Transverse colon (tissue), 4 donors: ENCODE results near the gene STMN3. TPM values are rescaled to one million over a fixed set of nuclear protein-coding genes. Genes with fewer than 3 reads are reported as not detected.

Experiments
- DNase-seq: peaks from one replicate; pipeline ENCODE4 v3.0.0-alpha.2; 2019
- H3K27ac ChIP-seq, 4 donors: fragments of 200-600 bp; sonication (generic); 2 replicates each; pipeline ENCODE4 v1.5.1; 2016 to 2018; ENCODE audit warnings: inconsistent platforms in 4 of 4
- H3K27me3 ChIP-seq: fragments of 200-600 bp; sonication (generic); 2 replicates; pipeline ENCODE4 v1.5.1; 2017; ENCODE audit warnings: inconsistent platforms
- H3K36me3 ChIP-seq, 4 donors: fragments of 200-600 bp; sonication (generic); 2 replicates each; pipeline ENCODE4 v1.5.1; 2017 to 2019; ENCODE audit warnings: inconsistent platforms in 4 of 4
- H3K4me1 ChIP-seq, 4 donors: fragments of 200-600 bp; sonication (generic); 2 replicates each; pipeline ENCODE4 v1.5.1; 2017 to 2020; ENCODE audit warnings: inconsistent platforms in 4 of 4
- H3K4me3 ChIP-seq, 4 donors: fragments of 200-600 bp; sonication (generic); 1 replicate in 1 of 4; 2 replicates in 3 of 4; pipeline versions ENCODE4 v1.5.1 to v1.6.1; 2017 to 2019; ENCODE audit warnings: inconsistent platforms in 4 of 4
- H3K9me3 ChIP-seq, 2 donors: fragments of 200-600 bp; sonication (generic); 2 replicates each; pipeline ENCODE4 v1.5.1; 2017 to 2019; ENCODE audit warnings: inconsistent platforms in 2 of 2
- CTCF ChIP-seq, 5 experiments: fragments of 200-600 bp in 3 of 5; fragments of 450-650 bp in 2 of 5; sonication (generic) in 3 of 5; IDR thresholded peaks; 1 replicate in 2 of 5; 2 replicates in 3 of 5; pipeline ENCODE4 v1.5.1; 2016 to 2017; ENCODE audit warnings: antibody characterized with exemption in 5 of 5, inconsistent platforms in 3 of 5, mild to moderate bottlenecking in 2 of 5, moderate library complexity in 1 of 5
- EP300 ChIP-seq: sonication (generic); formaldehyde crosslinking; IDR thresholded peaks from one replicate; pipeline ENCODE4 v1.6.1; 2017; ENCODE audit warnings: antibody characterized with exemption, low read depth
- POLR2A ChIP-seq: fragments of 450-650 bp; IDR thresholded peaks from one replicate; pipeline ENCODE4 v1.6.1; 2016; ENCODE audit warnings: antibody characterized with exemption, mild to moderate bottlenecking, moderate library complexity
- POLR2AphosphoS5 ChIP-seq, 3 donors: sonication (generic); formaldehyde crosslinking; IDR thresholded peaks; one replicate each; pipeline ENCODE4 v1.6.1; 2016; ENCODE audit warnings: antibody characterized with exemption in 3 of 3
- WGBS, 2 donors: methylation state at CpG; one replicate each; pipeline ENCODE4 v1.1.5; 2018; ENCODE audit warnings: low coverage in 1 of 2; 5-methylcytosine and 5-hydroxymethylcytosine counted together
- in situ Hi-C, 4 donors: fragments of 200-750 bp; cut with MboI; loops; one replicate each; pipeline versions ENCODE4 v1.15.0 to v1.15.1; 2017; ENCODE audit warnings: low sequenced_read_pairs in 3 of 4, low pct_ligation_motif_present in 1 of 4, low pct_unique_long_range_greater_than_20kb in 1 of 4
- intact Hi-C: fragments of 100-400 bp; cut with DNase I; formaldehyde crosslinking; loops from one replicate; pipeline ENCODE4 v1.15.1; 2023; ENCODE audit warnings: low total_unique reads
- total RNA-seq, 4 donors: library from RNA; depleted of rRNA; stranded (reverse); fragments of >200 nt; gene quantifications; one replicate each; pipeline ENCODE4 v1.1.0, GENCODE V29; 2016

STMN3 gene
- total RNA-seq, 4 donors from 2014 or later: 0.75 to 7.1 (median 4.4) TPM

- no peaks in the 10 kb centered on the region for H3K9me3 ChIP-seq
- in situ Hi-C loops: loop anchor here in 1 of 4 donors (25.0 kb wide), 1 partner anchor 91 kb away; the partner anchor contains the start of genes PTK6 and SRMS
- peak overlapping the region; percentile 78 to 100 (median 95) for H3K4me3 ChIP-seq
- H3K4me1 ChIP-seq: peaks cover 8 to 27% (median 15%) of the 10 kb centered on the region in 4 donors
- H3K27ac ChIP-seq: peak overlapping the region; percentile 93 to 100 (median 98)
- TF ChIP-seq POLR2A (peak; percentile 69), POLR2AphosphoS5 (IDR thresholded peaks at IDR 0.05) (peak; percentile 44 to 66 (median 59)), CTCF (IDR thresholded peaks at IDR 0.05) (no peak), EP300 (no peak)
- intact Hi-C loops: no loop called here
- H3K27me3 ChIP-seq: no peaks in the 10 kb centered on the region
- peak; percentile 76 for DNase-seq
- no peaks in the 10 kb centered on the region for H3K36me3 ChIP-seq
- WGBS, 2 donors: 28 to 36% methylated on average over 7 to 22 of the region's 22 CpGs
Measured at GRCh38 chr20:63628246-63628975, 24.8 kb downstream of the STMN3 start.

GRCh38 chr20:63627751-63628245 lies 25.4 kb downstream of the STMN3 start:
- TF ChIP-seq POLR2A: no peak
- TF ChIP-seq CTCF (IDR thresholded peaks at IDR 0.05): no peak
- no peak for TF ChIP-seq EP300
- no peak for TF ChIP-seq POLR2AphosphoS5 (IDR thresholded peaks at IDR 0.05)
- DNase-seq: no peak
- 16% methylated on average over 26 of the region's 28 CpGs; no CpG with 5 or more reads in 1 of the 2 donors for WGBS, 2 donors
- Histone ChIP-seq H3K4me3 (peak overlapping the region; percentile 78 to 100 (median 95)), H3K27ac (peak overlapping the region; percentile 93 to 100 (median 98)), H3K4me1 (peaks cover 8 to 27% (median 15%) of the 10 kb centered on the region in 4 donors), H3K36me3 (no peaks in the 10 kb centered on the region), H3K9me3 (no peaks in the 10 kb centered on the region), H3K27me3 (no peaks in the 10 kb centered on the region)
- intact Hi-C loops: no loop called here
- in situ Hi-C loops: loop anchor here in 1 of 4 donors (25.0 kb wide), 1 partner anchor 90 kb away; the partner anchor contains the start of genes PTK6 and SRMS

- H3K4me1 ChIP-seq: peaks cover 8 to 27% (median 15%) of the 10 kb centered on the region in 4 donors
- no peak for TF ChIP-seq CTCF (IDR thresholded peaks at IDR 0.05)
- peak; percentile 85 to 93 (median 86) for TF ChIP-seq POLR2AphosphoS5 (IDR thresholded peaks at IDR 0.05)
- no peak for TF ChIP-seq EP300
- peak; percentile 83 for TF ChIP-seq POLR2A
- H3K27ac ChIP-seq: peak overlapping the region; percentile 93 to 100 (median 98)
- no peaks in the 10 kb centered on the region for H3K9me3 ChIP-seq
- H3K36me3 ChIP-seq: no peaks in the 10 kb centered on the region
- in situ Hi-C loops (loop anchor here in 1 of 4 donors (25.0 kb wide), 1 partner anchor 90 kb away; the partner anchor contains the start of genes PTK6 and SRMS), intact Hi-C loops (no loop called here)
- H3K27me3 ChIP-seq: no peaks in the 10 kb centered on the region
- peak overlapping the region; percentile 78 to 100 (median 95) for H3K4me3 ChIP-seq
- 0% methylated on average over 43 of the region's 68 CpGs; no CpG with 5 or more reads in 1 of the 2 donors for WGBS, 2 donors
- DNase-seq: peak; percentile 97
Measured at GRCh38 chr20:63627129-63627750, 26.0 kb downstream of the STMN3 start.
